Measurements from ENCODE around the gene CXCL12. TPM values are rescaled to one million over a fixed set of nuclear protein-coding genes. Genes with fewer than 3 reads are reported as not detected.
A peak's percentile ranks its signal among the peaks of the same experiment; 100 is the strongest.

CXCL12 gene
- total RNA-seq, 1 experiment from 2014 or later, result 0.47 TPM

- H2AFZ ChIP-seq (ENCODE audit: low read length), result no peak overlapping the region
- H3K9me2 ChIP-seq (replicated peaks; ENCODE audit: low read length), result no peaks in the 10 kb centered on the region
- H4K20me1 ChIP-seq (ENCODE audit: low read length), result no peaks in the 10 kb centered on the region
- ChIA-PET POLR2A (ENCODE audit: unreplicated experiment) (no interaction called here), CTCF (no interaction called here)
- intact Hi-C loops (cut with micrococcal nuclease), result no loop called here
- H3F3A ChIP-seq (ENCODE audit: low read length, unreplicated experiment), result no peaks in the 10 kb centered on the region
- no peaks in the 10 kb centered on the region for H3K36me3 ChIP-seq (ENCODE audit: low read depth, low read length)
- BruUV-seq (replicated peaks), result no TSS peak
- H3K4me1 ChIP-seq (ENCODE audit: insufficient read depth, low read length), result no peaks in the 10 kb centered on the region
- H3K9ac ChIP-seq (ENCODE audit: low read length), result no peak overlapping the region
- no peaks in the 10 kb centered on the region for H3K79me2 ChIP-seq (ENCODE audit: low read length)
- ATAC-seq, result no peak
- H3K9me3 ChIP-seq (ENCODE audit: low read length), result no peaks in the 10 kb centered on the region
- DNase-seq, result no peak
- H3K4me2 ChIP-seq (ENCODE audit: low read length), result no peak overlapping the region
- TF ChIP-seq EZH2 (IDR thresholded peaks at IDR 0.05; ENCODE audit: low read length, unreplicated experiment) (no peak), CTCF (conservative IDR thresholded peaks at IDR 0.05; ENCODE audit: low read depth, low read length) (no peak), EZH2phosphoT487 (IDR thresholded peaks at IDR 0.05; ENCODE audit: borderline replicate concordance, low read length) (no peak)
- no peak overlapping the region for H3K27ac ChIP-seq (ENCODE audit: low read length)
- no peak overlapping the region for H3K4me3 ChIP-seq (ENCODE audit: low read length)
- peaks cover 67% of the 10 kb centered on the region for H3K27me3 ChIP-seq (ENCODE audit: low read length)
These were observed 7.1 kb downstream of the CXCL12 start for GRCh38 chr10:44377651-44378310.

- no TSS peak for BruUV-seq (replicated peaks)
- no peak overlapping the region for H2AFZ ChIP-seq (ENCODE audit: low read length)
These were observed 8.3 kb downstream of the CXCL12 start for GRCh38 chr10:44376472-44377099.

More at GRCh38 chr10:44376472-44377099, 8.3 kb downstream of the CXCL12 start:
- no peaks in the 10 kb centered on the region for H3F3A ChIP-seq (ENCODE audit: low read length, unreplicated experiment)
- H3K36me3 ChIP-seq (ENCODE audit: low read depth, low read length), result no peaks in the 10 kb centered on the region
- no peak overlapping the region for H3K27ac ChIP-seq (ENCODE audit: low read length)
- ATAC-seq (no peak), DNase-seq (peak; percentile 16)
- no peak overlapping the region for H3K4me3 ChIP-seq (ENCODE audit: low read length)
- H3K9ac ChIP-seq (ENCODE audit: low read length), result no peak overlapping the region
- no peaks in the 10 kb centered on the region for H3K4me1 ChIP-seq (ENCODE audit: insufficient read depth, low read length)
- H3K27me3 ChIP-seq (ENCODE audit: low read length), result peaks cover 63% of the 10 kb centered on the region
- TF ChIP-seq EZH2phosphoT487 (IDR thresholded peaks at IDR 0.05; ENCODE audit: borderline replicate concordance, low read length), result no peak
- no peak for TF ChIP-seq EZH2 (IDR thresholded peaks at IDR 0.05; ENCODE audit: low read length, unreplicated experiment)
- TF ChIP-seq CTCF (conservative IDR thresholded peaks at IDR 0.05; ENCODE audit: low read depth, low read length), result no peak
- H3K79me2 ChIP-seq (ENCODE audit: low read length), result no peaks in the 10 kb centered on the region
- CTCF ChIA-PET, result no interaction called here
- H3K4me2 ChIP-seq (ENCODE audit: low read length), result no peak overlapping the region
- no peaks in the 10 kb centered on the region for H4K20me1 ChIP-seq (ENCODE audit: low read length)
- H3K9me3 ChIP-seq (ENCODE audit: low read length), result no peaks in the 10 kb centered on the region
- POLR2A ChIA-PET (ENCODE audit: unreplicated experiment), result no interaction called here
- intact Hi-C loops (cut with micrococcal nuclease), result no loop called here
- H3K9me2 ChIP-seq (replicated peaks; ENCODE audit: low read length), result no peaks in the 10 kb centered on the region
